Uterus (tissue), 2 donors: Measurements from ENCODE around the gene LMX1A.

Source experiments
- POLR2A ChIP-seq, 2 donors: fragments of 450-650 bp; IDR thresholded peaks; one replicate each; pipeline ENCODE4 v1.6.1; 2016; ENCODE audit warnings: antibody characterized with exemption in 2 of 2, mild to moderate bottlenecking in 1 of 2, moderate library complexity in 1 of 2
- TF ChIP-seq, protein P1 (sequence below), 4 experiments: fragments of 200-600 bp in 2 of 4; fragments of 450-650 bp in 2 of 4; sonication (generic) in 2 of 4; IDR thresholded peaks; one replicate each; pipeline ENCODE4 v1.5.1; 2016 to 2019; ENCODE audit warnings: antibody characterized with exemption in 4 of 4, mild to moderate bottlenecking in 2 of 4, moderate library complexity in 1 of 4

DNA sequence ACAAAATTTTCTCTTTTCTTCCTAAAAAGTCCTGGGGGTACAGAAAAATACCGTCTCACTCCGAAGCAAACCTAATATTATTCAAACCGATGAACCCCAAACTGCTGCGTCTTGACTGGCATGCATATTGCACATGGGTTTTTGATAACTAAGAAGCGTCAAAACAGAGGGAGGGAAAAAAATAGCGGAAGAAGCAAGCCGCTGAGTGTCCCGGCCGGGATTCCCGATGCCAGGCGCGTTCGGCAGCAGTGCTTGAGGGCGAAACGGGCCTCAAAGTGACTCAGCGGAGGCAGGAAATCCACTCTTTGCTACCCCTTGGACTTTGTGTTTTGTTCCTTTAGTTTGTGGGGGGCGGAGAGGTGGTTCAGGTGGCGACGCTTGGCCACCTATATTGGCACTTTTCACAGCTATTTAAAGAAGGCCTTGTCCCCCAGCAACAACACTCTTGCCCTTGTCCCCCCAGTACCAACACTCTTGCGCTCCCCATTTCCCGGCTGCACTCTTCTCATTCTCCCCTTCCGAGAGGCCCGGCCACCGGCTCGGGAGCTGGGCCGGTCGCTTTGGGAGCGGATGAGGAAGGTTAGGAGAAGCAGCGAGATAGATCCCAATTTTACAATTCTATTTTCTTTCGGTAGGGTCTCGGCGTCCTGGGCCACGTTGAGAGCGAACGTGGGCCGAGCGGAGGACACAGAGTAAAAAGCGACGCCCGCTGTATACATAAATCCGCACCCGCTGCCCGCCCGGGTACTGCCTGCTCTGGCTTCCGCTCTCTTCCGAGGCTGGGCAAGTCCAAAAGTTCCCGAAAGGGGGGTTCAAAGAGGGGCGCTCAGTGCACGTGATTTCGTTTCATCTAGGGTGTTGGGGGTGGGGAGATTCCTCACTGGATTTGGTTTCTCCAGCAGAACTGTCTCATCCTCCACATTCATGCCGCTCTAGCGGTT is 2.5 kb downstream of the LMX1A start:
- TF ChIP-seq POLR2A (IDR thresholded peaks at IDR 0.05), result no peak
- TF ChIP-seq, protein P1, sequence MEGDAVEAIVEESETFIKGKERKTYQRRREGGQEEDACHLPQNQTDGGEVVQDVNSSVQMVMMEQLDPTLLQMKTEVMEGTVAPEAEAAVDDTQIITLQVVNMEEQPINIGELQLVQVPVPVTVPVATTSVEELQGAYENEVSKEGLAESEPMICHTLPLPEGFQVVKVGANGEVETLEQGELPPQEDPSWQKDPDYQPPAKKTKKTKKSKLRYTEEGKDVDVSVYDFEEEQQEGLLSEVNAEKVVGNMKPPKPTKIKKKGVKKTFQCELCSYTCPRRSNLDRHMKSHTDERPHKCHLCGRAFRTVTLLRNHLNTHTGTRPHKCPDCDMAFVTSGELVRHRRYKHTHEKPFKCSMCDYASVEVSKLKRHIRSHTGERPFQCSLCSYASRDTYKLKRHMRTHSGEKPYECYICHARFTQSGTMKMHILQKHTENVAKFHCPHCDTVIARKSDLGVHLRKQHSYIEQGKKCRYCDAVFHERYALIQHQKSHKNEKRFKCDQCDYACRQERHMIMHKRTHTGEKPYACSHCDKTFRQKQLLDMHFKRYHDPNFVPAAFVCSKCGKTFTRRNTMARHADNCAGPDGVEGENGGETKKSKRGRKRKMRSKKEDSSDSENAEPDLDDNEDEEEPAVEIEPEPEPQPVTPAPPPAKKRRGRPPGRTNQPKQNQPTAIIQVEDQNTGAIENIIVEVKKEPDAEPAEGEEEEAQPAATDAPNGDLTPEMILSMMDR (IDR thresholded peaks at IDR 0.05), result no peak
